Astrocyte (in vitro differentiated cells and primary cell): Measurements from ENCODE around the gene STK32A.

Experiments used
- CTCF ChIP-seq: IDR thresholded peaks from 2 replicates; pipeline ENCODE4 v1.5.1; 2011; ENCODE audit warnings: low read depth, mild to moderate bottlenecking, inconsistent platforms, low read length, moderate library complexity; ENCODE audit not compliant: insufficient read depth
- EZH2 ChIP-seq: IDR thresholded peaks from 2 replicates; pipeline ENCODE4 v1.6.1; 2012; ENCODE audit warnings: mild to moderate bottlenecking, low read length, inconsistent platforms; ENCODE audit not compliant: insufficient read depth

- TF ChIP-seq CTCF (no peak), EZH2 (no peak)
Observed at GRCh38 chr5:147341345-147341744, 106.5 kb downstream of the STK32A start.
